Activated CD4-positive, alpha-beta T cell treated with anti-CD3 and anti-CD28 coated beads, Interleukin-2, amount 50 U/mL, for 4 hours (primary cell): Measurements from ENCODE around the gene ROS1.
A peak's percentile ranks its signal among the peaks of the same experiment; 100 is the strongest.
"Not testable (repeated sequence)": the region's sequence is repeated elsewhere in the genome, so short reads cannot be mapped to it uniquely, and the experiment has no call there.

Source experiments
- DNase-seq, 2 experiments: peaks; one replicate each; pipeline ENCODE4 v3.0.0-alpha.2; 2020

Gene ROS1

GRCh38 chr6:117425431-117426153 lies at the start of gene ROS1:
TSS of gene ROS1 (minus strand) at chr6:117425942. CDS start at chr6:117425656, 286 bp downstream.
- DNase-seq: no peak

GRCh38 chr6:117473401-117473800 lies 47.7 kb upstream of the ROS1 start:
- no peak for DNase-seq

- DNase-seq: no peak
Observed at GRCh38 chr6:117472667-117473066, 46.9 kb upstream of the ROS1 start.

GRCh38 chr6:117469791-117470190 lies 44.0 kb upstream of the ROS1 start:
- no peak for DNase-seq

- no peak for DNase-seq
Observed at GRCh38 chr6:117469356-117469755, 43.6 kb upstream of the ROS1 start.

GRCh38 chr6:117468527-117468926 lies 42.8 kb upstream of the ROS1 start:
- DNase-seq: not testable (repeated sequence)

- no peak for DNase-seq
Observed at GRCh38 chr6:117467876-117468275, 42.1 kb upstream of the ROS1 start.

- DNase-seq: no peak
Observed at GRCh38 chr6:117465691-117466090, 39.9 kb upstream of the ROS1 start.

GRCh38 chr6:117464700-117465099 lies 39.0 kb upstream of the ROS1 start:
- DNase-seq: no peak

GRCh38 chr6:117463762-117464665 lies 38.3 kb upstream of the ROS1 start:
- no peak for DNase-seq

GRCh38 chr6:117459204-117459944 lies 33.6 kb upstream of the ROS1 start:
- DNase-seq: no peak

- DNase-seq: no peak
Observed at GRCh38 chr6:117456998-117457397, 31.3 kb upstream of the ROS1 start.

- DNase-seq: no peak
Observed at GRCh38 chr6:117456250-117456649, 30.5 kb upstream of the ROS1 start.

- no peak for DNase-seq
Observed at GRCh38 chr6:117451671-117452070, 25.9 kb upstream of the ROS1 start.

GRCh38 chr6:117449549-117450439 lies 24.1 kb upstream of the ROS1 start:
- peak; percentile 55 to 58 for DNase-seq

GRCh38 chr6:117448732-117449485 lies 23.2 kb upstream of the ROS1 start:
- no peak for DNase-seq

- DNase-seq: no peak
Observed at GRCh38 chr6:117448011-117448410, 22.3 kb upstream of the ROS1 start.

GRCh38 chr6:117446861-117447260 lies 21.1 kb upstream of the ROS1 start:
- DNase-seq: no peak

GRCh38 chr6:117444600-117444999 lies 18.9 kb upstream of the ROS1 start:
- DNase-seq: no peak

GRCh38 chr6:117442313-117442712 lies 16.6 kb upstream of the ROS1 start:
- DNase-seq: not testable (repeated sequence)

GRCh38 chr6:117441824-117442264 lies 16.1 kb upstream of the ROS1 start:
- no peak for DNase-seq
